ENCODE data around the gene C19orf47. TPM values are rescaled to one million over a fixed set of nuclear protein-coding genes. Genes with fewer than 3 reads are reported as not detected.

C19orf47 gene
- polyA plus RNA-seq, 1 donor from 2014 or later: 22.8 TPM

DNA sequence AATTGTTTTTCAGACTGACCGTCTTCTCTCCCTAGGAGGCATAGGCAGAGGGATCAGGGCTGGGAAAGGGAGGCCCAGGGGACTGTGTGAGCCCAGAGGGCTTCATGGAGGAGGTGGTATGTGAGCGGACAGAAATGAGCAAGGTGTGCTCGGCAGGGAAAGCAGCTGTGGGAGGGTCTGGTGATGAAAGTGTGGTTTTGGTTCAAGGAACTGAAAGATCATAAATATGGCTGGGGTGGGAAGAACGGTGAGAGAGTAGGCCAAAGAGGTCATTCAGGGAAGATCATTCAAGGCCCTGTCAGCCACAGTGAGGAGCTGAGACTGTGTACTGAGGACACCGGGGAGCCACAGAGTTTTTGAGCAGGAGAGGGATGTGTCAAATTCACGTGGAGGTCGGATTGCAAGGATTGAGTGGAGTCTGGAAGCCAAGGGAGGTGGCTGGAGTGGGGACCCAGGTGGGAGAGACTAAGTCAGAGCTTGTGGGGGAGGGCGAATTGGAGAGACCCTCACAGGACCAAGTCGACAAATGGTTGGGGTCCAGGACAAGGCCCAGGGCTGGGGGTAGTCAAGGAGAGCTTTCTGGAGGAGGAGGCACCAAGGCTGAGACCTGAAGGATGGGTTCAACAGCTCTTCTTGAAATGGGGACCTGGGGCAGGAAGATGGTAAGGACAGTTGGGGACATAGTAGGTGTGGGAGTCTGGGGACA lies 7.9 kb upstream of the C19orf47 start:
- Histone ChIP-seq H3K27me3 (ENCODE audit: insufficient read depth, low read depth, low read length) (no peaks in the 10 kb centered on the region), H3K36me3 (ENCODE audit: insufficient read depth, low read length) (no peaks in the 10 kb centered on the region), H3K4me2 (ENCODE audit: low read length) (no peak overlapping the region), H3K27ac (ENCODE audit: low read length) (no peak overlapping the region), H3K9ac (ENCODE audit: low read length) (no peak overlapping the region), H2AFZ (ENCODE audit: low read depth, low read length) (no peak overlapping the region), H3K79me2 (replicated peaks; ENCODE audit: insufficient read depth, low read length) (peaks cover 4% of the 10 kb centered on the region), H3F3A (ENCODE audit: insufficient read depth, low read length, poor library complexity, severe bottlenecking) (no peaks in the 10 kb centered on the region), H3K9me3 (ENCODE audit: low read length) (no peaks in the 10 kb centered on the region), H3K9me2 (ENCODE audit: insufficient read depth, low read length) (no peaks in the 10 kb centered on the region), H4K20me1 (ENCODE audit: insufficient read depth) (no peaks in the 10 kb centered on the region), H3K4me3 (ENCODE audit: low read length) (no peak overlapping the region)
- TF ChIP-seq RAD21 (conservative IDR thresholded peaks at IDR 0.05): no peak

DNA sequence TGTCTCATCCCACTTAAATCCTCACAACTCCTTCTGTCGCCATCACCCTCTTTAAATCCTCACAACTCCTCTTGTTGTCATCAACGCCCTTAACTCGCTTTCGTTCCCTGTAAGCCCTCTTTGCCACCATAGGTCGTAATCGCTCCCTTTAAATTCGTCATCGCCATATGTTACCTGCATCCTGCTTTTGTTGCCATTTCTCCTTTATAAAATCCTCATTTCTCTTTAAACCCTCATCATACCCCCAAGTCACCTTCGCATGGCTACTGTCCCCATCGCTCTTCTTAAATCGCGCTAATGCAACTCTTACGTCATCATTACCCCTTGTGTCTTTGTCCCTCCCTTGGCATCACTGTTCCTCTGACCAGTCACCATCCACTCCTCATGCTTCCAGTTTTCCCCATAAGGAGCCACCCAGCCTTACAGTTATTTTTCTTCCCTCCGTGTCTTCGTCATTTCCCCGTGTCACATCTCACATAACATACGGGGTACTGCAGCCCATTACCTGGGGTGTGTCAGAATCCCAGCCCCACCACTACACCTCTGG lies 837 bp upstream of the C19orf47 start:
- Histone ChIP-seq H3K4me3 (ENCODE audit: low read length) (peak overlapping the region; percentile 83), H2AFZ (ENCODE audit: low read depth, low read length) (peak overlapping the region; percentile 93), H3K36me3 (ENCODE audit: insufficient read depth, low read length) (no peaks in the 10 kb centered on the region), H3K79me2 (replicated peaks; ENCODE audit: insufficient read depth, low read length) (peaks cover 30% of the 10 kb centered on the region), H3K27ac (ENCODE audit: low read length) (peak overlapping the region; percentile 94), H3K9me2 (ENCODE audit: insufficient read depth, low read length) (no peaks in the 10 kb centered on the region), H4K20me1 (ENCODE audit: insufficient read depth) (no peaks in the 10 kb centered on the region), H3K9ac (ENCODE audit: low read length) (peak overlapping the region; percentile 89), H3F3A (ENCODE audit: insufficient read depth, low read length, poor library complexity, severe bottlenecking) (no peaks in the 10 kb centered on the region), H3K27me3 (ENCODE audit: insufficient read depth, low read depth, low read length) (no peaks in the 10 kb centered on the region), H3K4me2 (ENCODE audit: low read length) (peak overlapping the region; percentile 95), H3K9me3 (ENCODE audit: low read length) (no peaks in the 10 kb centered on the region)
- TF ChIP-seq POLR2AphosphoS5 (IDR thresholded peaks at IDR 0.05) (peak; percentile 33), SMC3 (conservative IDR thresholded peaks at IDR 0.05; ENCODE audit: poor library complexity) (no peak)

DNA sequence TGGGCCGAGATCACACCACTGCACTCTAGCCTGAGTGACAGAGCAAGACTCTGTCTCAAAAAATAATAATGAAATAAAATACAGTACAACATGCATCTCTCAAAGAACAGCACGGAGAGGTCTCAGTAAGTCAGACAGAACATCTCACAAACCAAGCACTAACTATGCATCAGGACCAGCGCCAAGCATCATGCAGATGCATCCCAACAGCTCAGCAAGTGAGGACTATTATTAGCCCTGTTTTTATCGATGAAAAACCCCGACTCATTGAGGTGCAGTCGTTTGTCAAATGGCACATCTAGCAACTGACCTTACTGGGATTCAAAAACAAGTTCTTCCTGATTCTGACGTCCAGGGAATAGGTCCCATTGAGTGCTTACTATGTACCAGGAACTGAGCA lies 3.8 kb downstream of the C19orf47 start:
- Histone ChIP-seq H3K9me2 (ENCODE audit: insufficient read depth, low read length) (no peaks in the 10 kb centered on the region), H3K79me2 (replicated peaks; ENCODE audit: insufficient read depth, low read length) (peaks cover 28% of the 10 kb centered on the region), H3K36me3 (ENCODE audit: insufficient read depth, low read length) (no peaks in the 10 kb centered on the region), H3F3A (ENCODE audit: insufficient read depth, low read length, poor library complexity, severe bottlenecking) (no peaks in the 10 kb centered on the region), H3K4me3 (ENCODE audit: low read length) (no peak overlapping the region), H3K9ac (ENCODE audit: low read length) (no peak overlapping the region), H2AFZ (ENCODE audit: low read depth, low read length) (no peak overlapping the region), H3K27ac (ENCODE audit: low read length) (no peak overlapping the region), H4K20me1 (ENCODE audit: insufficient read depth) (no peaks in the 10 kb centered on the region), H3K4me2 (ENCODE audit: low read length) (no peak overlapping the region), H3K9me3 (ENCODE audit: low read length) (no peaks in the 10 kb centered on the region), H3K27me3 (ENCODE audit: insufficient read depth, low read depth, low read length) (no peaks in the 10 kb centered on the region)
- TF ChIP-seq MXI1 (conservative IDR thresholded peaks at IDR 0.05; ENCODE audit: poor library complexity, severe bottlenecking) (no peak), SMC3 (conservative IDR thresholded peaks at IDR 0.05; ENCODE audit: poor library complexity) (no peak), EZH2 (IDR thresholded peaks at IDR 0.05; ENCODE audit: borderline replicate concordance, insufficient read depth, low read length, poor library complexity, severe bottlenecking) (no peak), RAD21 (conservative IDR thresholded peaks at IDR 0.05) (no peak), POLR2AphosphoS5 (IDR thresholded peaks at IDR 0.05) (no peak), EP300 (conservative IDR thresholded peaks at IDR 0.05; ENCODE audit: poor library complexity, severe bottlenecking) (no peak), TAF1 (IDR thresholded peaks at IDR 0.05; ENCODE audit: low read depth) (no peak)
- TF ChIP-seq, protein P1, sequence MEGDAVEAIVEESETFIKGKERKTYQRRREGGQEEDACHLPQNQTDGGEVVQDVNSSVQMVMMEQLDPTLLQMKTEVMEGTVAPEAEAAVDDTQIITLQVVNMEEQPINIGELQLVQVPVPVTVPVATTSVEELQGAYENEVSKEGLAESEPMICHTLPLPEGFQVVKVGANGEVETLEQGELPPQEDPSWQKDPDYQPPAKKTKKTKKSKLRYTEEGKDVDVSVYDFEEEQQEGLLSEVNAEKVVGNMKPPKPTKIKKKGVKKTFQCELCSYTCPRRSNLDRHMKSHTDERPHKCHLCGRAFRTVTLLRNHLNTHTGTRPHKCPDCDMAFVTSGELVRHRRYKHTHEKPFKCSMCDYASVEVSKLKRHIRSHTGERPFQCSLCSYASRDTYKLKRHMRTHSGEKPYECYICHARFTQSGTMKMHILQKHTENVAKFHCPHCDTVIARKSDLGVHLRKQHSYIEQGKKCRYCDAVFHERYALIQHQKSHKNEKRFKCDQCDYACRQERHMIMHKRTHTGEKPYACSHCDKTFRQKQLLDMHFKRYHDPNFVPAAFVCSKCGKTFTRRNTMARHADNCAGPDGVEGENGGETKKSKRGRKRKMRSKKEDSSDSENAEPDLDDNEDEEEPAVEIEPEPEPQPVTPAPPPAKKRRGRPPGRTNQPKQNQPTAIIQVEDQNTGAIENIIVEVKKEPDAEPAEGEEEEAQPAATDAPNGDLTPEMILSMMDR (IDR thresholded peaks at IDR 0.05; ENCODE audit: poor library complexity, severe bottlenecking): no peak
- TF ChIP-seq, protein P2, sequence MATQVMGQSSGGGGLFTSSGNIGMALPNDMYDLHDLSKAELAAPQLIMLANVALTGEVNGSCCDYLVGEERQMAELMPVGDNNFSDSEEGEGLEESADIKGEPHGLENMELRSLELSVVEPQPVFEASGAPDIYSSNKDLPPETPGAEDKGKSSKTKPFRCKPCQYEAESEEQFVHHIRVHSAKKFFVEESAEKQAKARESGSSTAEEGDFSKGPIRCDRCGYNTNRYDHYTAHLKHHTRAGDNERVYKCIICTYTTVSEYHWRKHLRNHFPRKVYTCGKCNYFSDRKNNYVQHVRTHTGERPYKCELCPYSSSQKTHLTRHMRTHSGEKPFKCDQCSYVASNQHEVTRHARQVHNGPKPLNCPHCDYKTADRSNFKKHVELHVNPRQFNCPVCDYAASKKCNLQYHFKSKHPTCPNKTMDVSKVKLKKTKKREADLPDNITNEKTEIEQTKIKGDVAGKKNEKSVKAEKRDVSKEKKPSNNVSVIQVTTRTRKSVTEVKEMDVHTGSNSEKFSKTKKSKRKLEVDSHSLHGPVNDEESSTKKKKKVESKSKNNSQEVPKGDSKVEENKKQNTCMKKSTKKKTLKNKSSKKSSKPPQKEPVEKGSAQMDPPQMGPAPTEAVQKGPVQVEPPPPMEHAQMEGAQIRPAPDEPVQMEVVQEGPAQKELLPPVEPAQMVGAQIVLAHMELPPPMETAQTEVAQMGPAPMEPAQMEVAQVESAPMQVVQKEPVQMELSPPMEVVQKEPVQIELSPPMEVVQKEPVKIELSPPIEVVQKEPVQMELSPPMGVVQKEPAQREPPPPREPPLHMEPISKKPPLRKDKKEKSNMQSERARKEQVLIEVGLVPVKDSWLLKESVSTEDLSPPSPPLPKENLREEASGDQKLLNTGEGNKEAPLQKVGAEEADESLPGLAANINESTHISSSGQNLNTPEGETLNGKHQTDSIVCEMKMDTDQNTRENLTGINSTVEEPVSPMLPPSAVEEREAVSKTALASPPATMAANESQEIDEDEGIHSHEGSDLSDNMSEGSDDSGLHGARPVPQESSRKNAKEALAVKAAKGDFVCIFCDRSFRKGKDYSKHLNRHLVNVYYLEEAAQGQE (IDR thresholded peaks at IDR 0.05; ENCODE audit: borderline replicate concordance): no peak

Data from neural cell (in vitro differentiated cells).